ENCODE measurements around the gene EVI5. TPM values are rescaled to one million over a fixed set of nuclear protein-coding genes. Genes with fewer than 3 reads are reported as not detected.
"Not testable (repeated sequence)": the region's sequence is repeated elsewhere in the genome, so short reads cannot be mapped to it uniquely, and the experiment has no call there.

The EVI5 gene
- total and polyA plus RNA-seq, 11 donors: 3.5 to 34.6 (median 23.5) TPM

DNA sequence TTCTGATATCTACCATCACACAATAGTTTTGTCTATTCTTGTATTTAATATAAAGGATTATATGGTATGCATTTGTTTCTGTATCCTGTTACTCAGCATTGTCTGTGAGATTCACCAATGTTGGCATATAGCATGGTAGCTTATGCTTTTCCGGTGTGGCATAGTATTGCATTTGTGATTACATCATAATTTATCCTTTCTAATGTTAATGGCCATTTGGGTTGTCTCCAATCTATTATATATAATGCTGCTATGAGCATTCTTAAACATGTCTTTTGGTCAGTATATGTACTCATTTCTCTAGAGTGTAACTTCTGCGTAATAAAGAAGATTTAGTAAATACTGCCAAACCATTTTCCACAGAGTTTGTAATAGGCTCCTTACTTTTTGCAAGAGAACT lies 257.2 kb downstream of the EVI5 start:
- WGBS, 4 donors: 97 to 98% (median 98%) methylated on average over 2 of the region's 2 CpGs
- DNase-seq: no peak
- H3K4me1 ChIP-seq: no peaks in the 10 kb centered on the region
- H3K9me3 ChIP-seq: no peaks in the 10 kb centered on the region
- TF ChIP-seq CTCF (IDR thresholded peaks at IDR 0.05): no peak
- no peak for TF ChIP-seq POLR2A (IDR thresholded peaks at IDR 0.05)
- H3K27me3 ChIP-seq: no peaks in the 10 kb centered on the region
- no peak for ATAC-seq
- intact Hi-C loops (cut with DNase I): no loop called here
- no peak overlapping the region for H3K27ac ChIP-seq
- H3K4me3 ChIP-seq: no peak overlapping the region
- peaks cover 0 to 13% (median 0%) of the 10 kb centered on the region in 9 donors for H3K36me3 ChIP-seq

- ATAC-seq, DNase-seq: not testable (repeated sequence)
- 95 to 96% (median 96%) methylated on average over 9 of the region's 9 CpGs for WGBS, 4 donors
Measured at GRCh38 chr1:92524944-92525590, 259.8 kb downstream of the EVI5 start.

GRCh38 chr1:92519043-92519442 lies 265.9 kb downstream of the EVI5 start:
- no peak for DNase-seq
- Histone ChIP-seq H3K27me3 (no peaks in the 10 kb centered on the region), H3K4me3 (no peak overlapping the region), H3K27ac (no peak overlapping the region), H3K36me3 (peaks cover 0 to 11% (median 0%) of the 10 kb centered on the region in 9 donors), H3K4me1 (no peaks in the 10 kb centered on the region), H3K9me3 (no peaks in the 10 kb centered on the region)
- intact Hi-C loops (cut with DNase I): no loop called here
- WGBS, 4 donors: 73 to 78% (median 75%) methylated on average over 2 of the region's 2 CpGs
- TF ChIP-seq POLR2A (IDR thresholded peaks at IDR 0.05) (no peak), CTCF (IDR thresholded peaks at IDR 0.05) (no peak)
- ATAC-seq: no peak

More at GRCh38 chr1:92524944-92525590, 259.8 kb downstream of the EVI5 start:
- intact Hi-C loops (cut with DNase I); H3K4me1 ChIP-seq; H3K27ac ChIP-seq; H3K9me3 ChIP-seq; H3K4me3 ChIP-seq; H3K27me3 ChIP-seq: not testable (repeated sequence)
- peaks cover 0 to 14% (median 0%) of the 10 kb centered on the region in 9 donors for H3K36me3 ChIP-seq

- Histone ChIP-seq H3K27me3 (no peaks in the 10 kb centered on the region), H3K4me1 (no peaks in the 10 kb centered on the region), H3K36me3 (peaks cover 0 to 23% (median 0%) of the 10 kb centered on the region in 9 donors), H3K27ac (no peak overlapping the region), H3K9me3 (no peaks in the 10 kb centered on the region), H3K4me3 (no peak overlapping the region)
- DNase-seq (no peak), ATAC-seq (no peak)
- intact Hi-C loops (cut with DNase I): no loop called here
- 79 to 95% (median 90%) methylated on average over 1 of the region's 1 CpG for WGBS, 4 donors
- TF ChIP-seq POLR2A (IDR thresholded peaks at IDR 0.05): no peak
- no peak for TF ChIP-seq CTCF (IDR thresholded peaks at IDR 0.05)
Measured at GRCh38 chr1:92516574-92516973, 268.3 kb downstream of the EVI5 start.

- intact Hi-C loops (cut with DNase I): no loop called here
- WGBS, 4 donors: 88 to 95% (median 91%) methylated on average over 3 of the region's 3 CpGs
- TF ChIP-seq CTCF (IDR thresholded peaks at IDR 0.05) (no peak), POLR2A (IDR thresholded peaks at IDR 0.05) (no peak)
- Histone ChIP-seq H3K4me3 (no peak overlapping the region), H3K4me1 (no peaks in the 10 kb centered on the region), H3K27me3 (no peaks in the 10 kb centered on the region), H3K9me3 (no peaks in the 10 kb centered on the region), H3K36me3 (peaks cover 0 to 23% (median 0%) of the 10 kb centered on the region in 9 donors), H3K27ac (no peak overlapping the region)
- no peak for DNase-seq
- ATAC-seq: no peak
Measured at GRCh38 chr1:92515796-92516201, 269.1 kb downstream of the EVI5 start.
